ENCODE data around the gene GSG1.

- no peak for TF ChIP-seq ESRRA (CRISPR knock-in tag; IDR thresholded peaks at IDR 0.05; ENCODE audit: borderline replicate concordance)
- no peak for TF ChIP-seq CTCF (IDR thresholded peaks at IDR 0.05)
- TF ChIP-seq NR2C2 (CRISPR knock-in tag; IDR thresholded peaks at IDR 0.05) = no peak
- TF ChIP-seq FOXP4 (CRISPR knock-in tag; IDR thresholded peaks at IDR 0.05) = no peak
- no peak for TF ChIP-seq OVOL2 (CRISPR knock-in tag; IDR thresholded peaks at IDR 0.05; ENCODE audit: borderline replicate concordance)
- no peak for TF ChIP-seq TEAD4 (CRISPR knock-in tag; IDR thresholded peaks at IDR 0.05)
- no peak for TF ChIP-seq E2F4 (CRISPR knock-in tag; IDR thresholded peaks at IDR 0.05; ENCODE audit: borderline replicate concordance, low read depth)
- TF ChIP-seq GABPB1 (CRISPR knock-in tag; IDR thresholded peaks at IDR 0.05) = no peak
- no peak for TF ChIP-seq FOXP1 (CRISPR knock-in tag; IDR thresholded peaks at IDR 0.05; ENCODE audit: borderline replicate concordance)
Measured at GRCh38 chr12:13049816-13050215, 53.7 kb downstream of the GSG1 start.

Data from WTC11 (cell line).